Gastroesophageal sphincter (tissue), 4 donors: Measurements from ENCODE around the gene HOXB7. TPM values are rescaled to one million over a fixed set of nuclear protein-coding genes. Genes with fewer than 3 reads are reported as not detected.

Source experiments
- ATAC-seq: fragments of 150-250 bp; one replicate; pipeline ENCODE4 v1.9.1; 2016; ENCODE audit warnings: mild to moderate bottlenecking, moderate library complexity
- H3K27ac ChIP-seq, 4 donors: fragments of 200-600 bp; sonication (generic) in 3 of 4; 1 replicate in 3 of 4; 2 replicates in 1 of 4; pipeline ENCODE4 v1.5.1; 2016 to 2019
- H3K27me3 ChIP-seq: fragments of 200-600 bp; sonication (generic); one replicate; pipeline ENCODE4 v1.5.1; 2019
- H3K36me3 ChIP-seq, 2 donors: fragments of 200-600 bp; sonication (generic); one replicate each; pipeline ENCODE4 v1.5.1; 2019; ENCODE audit warnings: control low read depth in 1 of 2
- H3K4me1 ChIP-seq, 3 donors: fragments of 200-600 bp; sonication (generic); 1 replicate in 2 of 3; 2 replicates in 1 of 3; pipeline ENCODE4 v1.5.1; 2016 to 2019; ENCODE audit warnings: control low read depth in 2 of 3
- H3K4me3 ChIP-seq, 2 donors: fragments of 200-600 bp; sonication (generic); one replicate each; pipeline ENCODE4 v1.5.1; 2019; ENCODE audit warnings: mild to moderate bottlenecking in 1 of 2, moderate library complexity in 1 of 2
- H3K9me3 ChIP-seq, 3 donors: fragments of 200-600 bp; sonication (generic); one replicate each; pipeline ENCODE4 v1.5.1; 2017 to 2019; ENCODE audit warnings: control low read depth in 2 of 3
- EP300 ChIP-seq: sonication (generic); formaldehyde crosslinking; IDR thresholded peaks from one replicate; pipeline ENCODE4 v1.6.1; 2017; ENCODE audit warnings: antibody characterized with exemption, mild to moderate bottlenecking
- POLR2A ChIP-seq, 2 donors: fragments of 450-650 bp; IDR thresholded peaks; one replicate each; pipeline ENCODE4 v1.6.1; 2017; ENCODE audit warnings: antibody characterized with exemption in 2 of 2, mild to moderate bottlenecking in 2 of 2, moderate library complexity in 1 of 2
- POLR2AphosphoS5 ChIP-seq: sonication (generic); formaldehyde crosslinking; IDR thresholded peaks from one replicate; pipeline ENCODE4 v1.6.1; 2017; ENCODE audit warnings: antibody characterized with exemption
- WGBS, 2 donors: methylation state at CpG; one replicate each; pipeline ENCODE4 v1.1.5; 2018; ENCODE audit warnings: low coverage in 1 of 2; 5-methylcytosine and 5-hydroxymethylcytosine counted together
- total RNA-seq, 4 donors: library from RNA; depleted of rRNA; stranded (reverse); fragments of >200 nt; gene quantifications; one replicate each; pipeline ENCODE4 v1.1.0, GENCODE V29; 2016
- TF ChIP-seq, protein P1 (sequence below), 4 experiments: fragments of 200-600 bp in 2 of 4; fragments of 450-650 bp in 2 of 4; sonication (generic) in 1 of 4; IDR thresholded peaks; one replicate each; pipeline ENCODE4 v1.5.1; 2017 to 2019; ENCODE audit warnings: antibody characterized with exemption in 4 of 4, mild to moderate bottlenecking in 2 of 4, moderate library complexity in 2 of 4

Gene HOXB7
- total RNA-seq, 4 donors from 2014 or later, result 0.78 to 8.9 (median 3.0) TPM

DNA sequence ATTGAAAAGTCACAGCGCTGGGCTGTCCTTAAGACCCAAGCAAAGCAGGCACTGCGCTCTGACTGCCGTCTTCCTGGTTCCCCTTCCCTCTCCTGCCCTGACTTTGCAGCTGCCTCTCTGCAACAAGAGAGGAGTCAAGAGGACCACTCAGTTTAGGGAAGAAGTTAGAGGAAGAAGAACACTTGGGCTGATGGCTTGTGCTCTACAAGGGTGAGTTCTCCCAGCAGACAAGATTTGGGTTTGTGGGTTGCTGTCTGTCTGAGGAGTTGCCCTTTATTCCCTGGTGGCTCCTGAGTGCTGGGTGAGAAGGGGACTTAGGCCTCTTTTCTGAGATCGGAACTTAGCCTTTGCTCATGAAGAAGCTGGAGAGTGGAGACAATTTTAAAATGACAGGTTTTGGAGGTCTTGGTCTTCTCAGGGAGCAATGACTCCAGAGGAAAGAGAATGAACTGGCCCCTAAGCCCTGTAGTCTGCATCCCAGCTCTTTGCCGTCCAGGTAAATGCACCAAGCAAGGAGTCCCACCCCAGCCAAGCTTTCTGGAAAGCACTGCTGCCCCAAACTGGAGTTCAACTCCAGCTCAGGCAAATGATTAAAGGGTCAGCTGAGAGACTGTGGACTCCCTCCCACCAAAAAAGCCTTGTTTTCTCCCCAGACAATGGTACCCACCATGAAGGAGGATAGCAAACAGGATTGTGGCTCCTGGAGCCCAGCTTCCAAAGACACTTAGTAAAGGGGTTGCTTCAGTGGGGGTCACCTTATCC is 18.0 kb upstream of the HOXB7 start:
- Histone ChIP-seq H3K36me3 (no peaks in the 10 kb centered on the region), H3K4me3 (no peak overlapping the region), H3K9me3 (peaks cover 0 to 2% (median 0%) of the 10 kb centered on the region in 3 donors), H3K27me3 (peaks cover 100% of the 10 kb centered on the region), H3K4me1 (peaks cover 0 to 32% (median 23%) of the 10 kb centered on the region in 3 donors), H3K27ac (no peak overlapping the region)
- ATAC-seq, result no peak
- 19 to 22% methylated on average over 3 to 4 of the region's 5 CpGs for WGBS, 2 donors
- TF ChIP-seq, protein P1, sequence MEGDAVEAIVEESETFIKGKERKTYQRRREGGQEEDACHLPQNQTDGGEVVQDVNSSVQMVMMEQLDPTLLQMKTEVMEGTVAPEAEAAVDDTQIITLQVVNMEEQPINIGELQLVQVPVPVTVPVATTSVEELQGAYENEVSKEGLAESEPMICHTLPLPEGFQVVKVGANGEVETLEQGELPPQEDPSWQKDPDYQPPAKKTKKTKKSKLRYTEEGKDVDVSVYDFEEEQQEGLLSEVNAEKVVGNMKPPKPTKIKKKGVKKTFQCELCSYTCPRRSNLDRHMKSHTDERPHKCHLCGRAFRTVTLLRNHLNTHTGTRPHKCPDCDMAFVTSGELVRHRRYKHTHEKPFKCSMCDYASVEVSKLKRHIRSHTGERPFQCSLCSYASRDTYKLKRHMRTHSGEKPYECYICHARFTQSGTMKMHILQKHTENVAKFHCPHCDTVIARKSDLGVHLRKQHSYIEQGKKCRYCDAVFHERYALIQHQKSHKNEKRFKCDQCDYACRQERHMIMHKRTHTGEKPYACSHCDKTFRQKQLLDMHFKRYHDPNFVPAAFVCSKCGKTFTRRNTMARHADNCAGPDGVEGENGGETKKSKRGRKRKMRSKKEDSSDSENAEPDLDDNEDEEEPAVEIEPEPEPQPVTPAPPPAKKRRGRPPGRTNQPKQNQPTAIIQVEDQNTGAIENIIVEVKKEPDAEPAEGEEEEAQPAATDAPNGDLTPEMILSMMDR (IDR thresholded peaks at IDR 0.05), result no peak
- TF ChIP-seq POLR2AphosphoS5, result no peak
- no peak for TF ChIP-seq POLR2A (IDR thresholded peaks at IDR 0.05)
- no peak for TF ChIP-seq EP300

DNA sequence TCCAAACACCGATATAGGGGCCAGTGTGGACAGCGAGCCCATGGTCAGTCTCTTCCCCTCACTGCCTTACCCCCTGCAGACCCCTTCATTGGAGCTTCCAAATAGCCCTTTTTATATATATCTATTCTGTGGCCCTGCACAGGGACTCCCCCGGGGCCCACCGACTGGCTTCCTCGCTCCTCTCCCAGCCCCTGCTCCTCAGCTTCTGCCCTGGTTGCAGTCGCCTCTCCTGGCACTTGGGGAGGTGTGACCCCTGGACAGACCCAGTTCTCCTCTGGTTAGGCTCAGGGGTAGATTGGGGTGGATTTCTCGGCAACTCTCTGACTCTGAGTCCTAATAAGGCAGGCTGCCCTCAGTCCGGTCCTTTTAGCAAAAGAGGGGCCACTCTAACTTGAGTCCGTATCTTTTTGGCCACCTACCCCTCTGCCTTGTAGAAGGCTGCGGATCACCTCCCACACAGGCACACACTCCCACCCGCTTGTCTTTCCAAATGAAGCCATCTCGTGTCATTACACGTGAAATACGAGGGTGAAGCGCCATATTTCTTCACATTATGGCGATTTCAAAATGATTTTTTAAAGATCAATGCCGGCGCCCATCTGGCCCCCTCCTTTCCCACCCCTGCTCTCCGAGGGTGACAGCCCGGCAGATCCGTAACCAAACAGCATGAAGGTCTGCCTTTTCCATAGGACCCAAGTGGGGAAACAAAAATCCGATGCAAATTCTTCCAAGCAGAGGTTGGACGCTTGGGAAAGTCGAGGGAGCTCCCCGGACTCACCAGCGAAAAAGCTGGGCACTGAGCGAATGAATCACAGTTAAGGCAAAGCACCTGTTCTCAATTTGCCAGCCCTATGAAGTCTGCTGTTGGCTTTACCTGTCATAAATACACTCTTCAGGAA is 17.1 kb upstream of the HOXB7 start:
- H3K4me1 ChIP-seq, result peaks cover 0 to 26% (median 23%) of the 10 kb centered on the region in 3 donors
- H3K36me3 ChIP-seq, result no peaks in the 10 kb centered on the region
- 12 to 21% methylated on average over 18 to 24 of the region's 27 CpGs for WGBS, 2 donors
- peaks cover 100% of the 10 kb centered on the region for H3K27me3 ChIP-seq
- no peak overlapping the region for H3K27ac ChIP-seq
- TF ChIP-seq, protein P1 (IDR thresholded peaks at IDR 0.05), result no peak
- TF ChIP-seq POLR2AphosphoS5 (no peak), POLR2A (IDR thresholded peaks at IDR 0.05) (no peak), EP300 (no peak)
- no peaks in the 10 kb centered on the region for H3K9me3 ChIP-seq
- ATAC-seq, result no peak
- H3K4me3 ChIP-seq, result no peak overlapping the region

DNA sequence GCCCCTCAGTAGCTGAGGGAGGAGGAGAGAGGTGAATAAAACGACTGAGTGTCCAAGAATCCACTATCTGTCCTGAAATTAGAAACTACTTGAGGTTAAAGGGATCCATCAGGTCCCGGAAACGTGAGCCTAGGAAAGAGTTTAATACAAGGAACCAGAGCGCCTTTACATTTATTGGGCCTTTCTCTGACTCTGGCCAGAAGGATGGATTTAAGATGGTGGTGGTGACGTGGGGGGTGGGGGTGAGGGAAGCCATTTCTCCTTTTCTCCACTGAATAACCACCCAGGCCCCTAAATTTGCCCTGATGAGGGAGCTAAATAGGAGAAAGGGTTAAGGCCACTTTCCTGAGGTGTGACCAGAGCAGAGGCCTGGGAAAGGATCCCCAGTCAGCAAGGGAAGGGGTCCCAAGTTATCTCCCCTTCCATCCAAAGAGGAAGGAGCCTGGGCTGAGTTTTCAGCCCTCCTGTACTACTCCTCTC is 16.3 kb upstream of the HOXB7 start:
- TF ChIP-seq POLR2AphosphoS5 (no peak), POLR2A (IDR thresholded peaks at IDR 0.05) (no peak), EP300 (no peak)
- TF ChIP-seq, protein P1 (IDR thresholded peaks at IDR 0.05), result no peak
- no peaks in the 10 kb centered on the region for H3K36me3 ChIP-seq
- 4 to 23% methylated on average over 3 of the region's 5 CpGs for whole genome bisulfite sequencing, 2 donors
- peaks cover 100% of the 10 kb centered on the region for H3K27me3 ChIP-seq
- no peak overlapping the region for H3K27ac ChIP-seq
- peaks cover 0 to 26% (median 23%) of the 10 kb centered on the region in 3 donors for H3K4me1 ChIP-seq
- no peaks in the 10 kb centered on the region for H3K9me3 ChIP-seq
- no peak for ATAC-seq
- H3K4me3 ChIP-seq, result no peak overlapping the region

DNA sequence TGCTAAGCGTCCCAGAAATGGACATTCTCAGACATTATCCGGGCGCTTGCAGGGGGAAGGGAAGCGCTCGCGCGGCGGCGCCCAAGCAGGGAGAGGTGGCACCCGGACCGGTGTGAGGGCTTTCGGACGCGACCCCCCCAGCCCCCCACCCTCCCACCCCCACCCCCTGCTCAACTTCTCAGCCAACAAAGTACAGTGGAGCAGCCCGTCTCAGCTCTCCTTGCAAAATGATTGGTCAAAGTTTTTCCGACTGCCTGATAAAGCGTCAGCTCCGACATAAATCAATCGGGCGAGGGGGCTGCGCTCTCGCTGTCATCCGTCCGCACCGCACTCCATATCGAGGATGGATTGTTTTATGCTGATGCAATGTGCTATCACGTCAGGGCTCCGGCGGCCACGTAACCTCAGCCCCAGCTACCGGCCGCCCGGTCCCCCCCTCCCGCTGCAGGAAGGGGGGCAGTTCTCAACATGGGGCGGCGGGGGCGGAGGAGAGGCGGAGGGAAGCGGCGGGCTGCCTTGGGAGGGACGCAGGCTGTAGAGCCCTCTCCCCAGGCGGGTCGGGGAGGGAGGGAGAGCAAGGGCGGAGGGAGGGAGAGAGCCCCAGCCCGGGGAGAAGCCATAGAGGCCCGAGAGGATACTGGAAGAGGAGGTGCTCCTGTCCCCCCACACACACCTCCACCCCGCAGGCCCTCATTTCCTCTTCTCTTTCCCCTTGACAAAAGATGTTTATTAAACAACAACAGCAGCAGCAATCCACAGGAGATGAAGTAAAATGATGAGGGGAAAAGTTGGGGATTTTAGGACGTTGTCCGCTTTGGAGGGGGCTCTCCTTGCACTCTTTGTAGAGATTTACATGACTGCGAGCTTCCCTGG is 15.7 kb upstream of the HOXB7 start, which contains the start of gene HOXB9:
TSS of gene HOXB9 (minus strand) at position 114 of the 873 bp plus-strand sequence. CDS start at position 25, 89 bp downstream.
- Histone ChIP-seq H3K36me3 (no peaks in the 10 kb centered on the region), H3K9me3 (no peaks in the 10 kb centered on the region), H3K27ac (no peak within 1 kb of the TSS), H3K4me1 (peaks cover 0 to 26% (median 23%) of the 10 kb centered on the region in 3 donors), H3K27me3 (peaks cover 100% of the 10 kb centered on the region), H3K4me3 (peak within 1 kb of the TSS in 1 of 2 donors; percentile 41)
- TF ChIP-seq, protein P1 (IDR thresholded peaks at IDR 0.05), result no peak
- TF ChIP-seq EP300 (no peak), POLR2A (IDR thresholded peaks at IDR 0.05) (no peak), POLR2AphosphoS5 (no peak)
- WGBS, 2 donors, result 2 to 4% methylated on average over 5 to 20 of the region's 50 CpGs
- no peak for ATAC-seq
